NCI-H524 (cell line): ENCODE measurements around the gene EPSTI1.
A peak's percentile ranks its signal among the peaks of the same experiment; 100 is the strongest.
"Not testable (repeated sequence)": the region's sequence is repeated elsewhere in the genome, so short reads cannot be mapped to it uniquely, and the experiment has no call there.

Experiments used
- DNase-seq, 2 experiments: peaks; one replicate each; lab custom pipeline; 2025; lab: John Stamatoyannopoulos, UW

The EPSTI1 gene

DNA sequence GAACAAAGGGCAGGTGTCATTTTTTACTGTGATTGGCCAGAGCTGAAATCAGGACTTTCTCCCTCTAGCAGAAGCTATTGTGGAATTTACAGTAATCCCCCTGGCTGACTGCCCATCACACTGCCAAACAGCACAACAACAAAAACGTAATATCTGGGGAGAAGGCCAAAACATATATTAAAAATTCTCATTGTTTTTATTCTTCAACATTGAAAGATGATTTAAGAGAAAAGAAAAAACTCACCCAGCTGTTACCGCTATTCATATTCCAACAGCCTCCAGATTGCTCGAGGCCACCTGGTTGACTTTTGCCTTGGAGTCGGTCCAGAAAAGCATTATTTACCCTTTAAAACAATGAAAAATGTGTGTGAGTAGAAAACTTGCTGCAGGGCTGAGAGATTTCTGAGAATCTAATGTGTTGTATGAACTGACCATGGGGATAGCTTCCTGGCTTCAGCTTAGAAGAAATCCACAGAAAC is 97.2 kb downstream of the EPSTI1 start:
- peak; percentile 14 to 53 for DNase-seq

DNA sequence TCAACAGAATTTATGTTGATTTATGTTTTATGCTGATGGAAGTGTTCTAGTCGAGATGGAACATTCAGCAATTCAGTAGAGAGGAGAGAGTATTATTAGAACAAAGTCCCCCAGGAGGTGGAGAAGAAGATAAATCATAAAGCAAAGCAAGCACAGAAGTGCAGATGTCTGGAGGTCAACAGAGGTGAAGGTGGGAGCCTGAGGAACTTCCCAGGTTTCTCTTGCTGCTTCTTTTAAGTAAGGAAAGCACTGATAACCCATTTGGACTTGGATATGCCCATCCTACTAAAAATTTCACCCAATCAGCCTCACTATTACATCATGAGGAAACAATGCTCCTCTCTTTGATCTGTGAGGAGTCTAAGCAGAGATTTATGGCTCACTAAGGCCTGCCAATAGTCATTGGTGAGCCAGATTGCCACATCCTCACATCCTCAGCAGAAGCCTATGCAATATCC is 98.8 kb downstream of the EPSTI1 start:
- DNase-seq, result no peak

GRCh38 chr13:42892760-42893159 is 99.3 kb downstream of the EPSTI1 start:
- DNase-seq, result no peak

DNA sequence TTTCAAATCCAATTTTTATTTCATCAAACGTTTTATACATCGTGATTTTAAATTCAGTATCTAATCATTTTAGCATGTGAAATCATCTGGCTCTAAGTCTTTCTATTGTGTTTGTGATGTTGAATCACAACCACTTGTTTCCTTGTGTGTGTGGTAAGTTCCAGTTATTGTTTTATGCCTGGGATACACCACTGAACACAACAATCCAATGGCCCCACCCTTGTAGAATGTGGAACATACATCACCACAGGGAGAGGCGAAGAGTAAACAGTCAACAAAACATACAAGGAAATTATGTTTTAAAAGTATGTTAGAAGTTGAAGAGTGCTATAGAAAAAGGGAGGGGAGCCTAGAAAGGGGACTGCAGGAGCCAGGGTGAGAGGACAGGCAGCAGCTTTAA is 100.5 kb downstream of the EPSTI1 start:
- no peak for DNase-seq

- no peak for DNase-seq
Observed at GRCh38 chr13:42885325-42885724, 106.7 kb downstream of the EPSTI1 start.

DNA sequence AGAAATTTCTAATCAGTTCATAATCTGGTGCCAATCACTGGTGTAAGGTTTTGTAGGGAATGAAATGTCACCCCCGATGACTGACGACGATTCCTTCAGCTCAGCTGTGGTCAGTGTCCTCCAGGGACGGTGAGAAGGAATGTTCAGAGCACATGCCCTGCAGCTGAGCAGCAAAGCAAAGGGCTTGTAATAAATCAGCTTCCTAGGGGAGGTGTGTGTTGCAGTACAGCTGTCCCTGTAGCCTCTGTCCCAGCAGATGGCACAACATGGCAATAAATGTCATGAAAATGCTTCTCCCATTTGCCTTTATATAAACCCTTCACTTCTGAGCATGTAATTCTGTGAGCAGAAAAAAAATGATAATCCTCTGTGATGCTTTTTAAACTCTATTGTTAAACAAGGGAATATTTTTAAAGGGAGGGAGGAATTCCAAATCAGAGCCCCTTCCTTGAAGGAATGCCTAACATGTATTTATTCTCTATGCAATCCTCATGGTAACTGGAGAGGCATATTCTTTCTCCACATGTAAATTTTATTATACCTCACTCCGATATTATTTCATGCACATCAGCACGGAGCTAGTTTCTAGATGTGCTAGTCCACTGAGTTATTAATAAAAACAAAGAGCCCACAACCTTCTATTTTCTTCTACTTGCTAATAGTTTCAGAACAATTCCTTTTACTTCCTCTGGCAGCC is 108.1 kb downstream of the EPSTI1 start:
- peak; percentile 41 to 82 for DNase-seq

DNA sequence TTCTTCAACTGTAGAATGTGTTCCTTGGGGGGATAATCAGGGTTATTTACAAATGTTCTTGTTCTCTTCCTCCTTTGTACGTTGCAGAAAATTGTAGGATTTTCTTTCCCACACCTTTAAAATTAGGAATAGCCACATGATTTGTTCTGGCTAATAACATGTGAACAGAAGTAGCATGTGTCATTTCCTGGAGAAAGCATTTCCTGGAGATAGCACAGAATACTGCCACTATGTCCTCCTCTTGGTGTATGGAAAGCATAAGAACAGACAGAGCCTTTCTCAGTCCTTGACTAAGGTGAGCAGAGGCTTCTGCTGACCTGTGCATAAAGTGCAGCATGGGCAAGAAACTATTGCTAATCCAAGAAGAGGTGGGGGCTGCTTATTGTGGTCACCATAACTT is 108.9 kb downstream of the EPSTI1 start:
- no peak for DNase-seq

GRCh38 chr13:42880056-42880605 is 111.9 kb downstream of the EPSTI1 start:
- no peak for DNase-seq

GRCh38 chr13:42878721-42879120 is 113.3 kb downstream of the EPSTI1 start:
- no peak for DNase-seq

- no peak for DNase-seq
Observed at GRCh38 chr13:42876887-42877545, 115.0 kb downstream of the EPSTI1 start.

GRCh38 chr13:42876270-42876714 is 115.7 kb downstream of the EPSTI1 start:
- no peak for DNase-seq

DNA sequence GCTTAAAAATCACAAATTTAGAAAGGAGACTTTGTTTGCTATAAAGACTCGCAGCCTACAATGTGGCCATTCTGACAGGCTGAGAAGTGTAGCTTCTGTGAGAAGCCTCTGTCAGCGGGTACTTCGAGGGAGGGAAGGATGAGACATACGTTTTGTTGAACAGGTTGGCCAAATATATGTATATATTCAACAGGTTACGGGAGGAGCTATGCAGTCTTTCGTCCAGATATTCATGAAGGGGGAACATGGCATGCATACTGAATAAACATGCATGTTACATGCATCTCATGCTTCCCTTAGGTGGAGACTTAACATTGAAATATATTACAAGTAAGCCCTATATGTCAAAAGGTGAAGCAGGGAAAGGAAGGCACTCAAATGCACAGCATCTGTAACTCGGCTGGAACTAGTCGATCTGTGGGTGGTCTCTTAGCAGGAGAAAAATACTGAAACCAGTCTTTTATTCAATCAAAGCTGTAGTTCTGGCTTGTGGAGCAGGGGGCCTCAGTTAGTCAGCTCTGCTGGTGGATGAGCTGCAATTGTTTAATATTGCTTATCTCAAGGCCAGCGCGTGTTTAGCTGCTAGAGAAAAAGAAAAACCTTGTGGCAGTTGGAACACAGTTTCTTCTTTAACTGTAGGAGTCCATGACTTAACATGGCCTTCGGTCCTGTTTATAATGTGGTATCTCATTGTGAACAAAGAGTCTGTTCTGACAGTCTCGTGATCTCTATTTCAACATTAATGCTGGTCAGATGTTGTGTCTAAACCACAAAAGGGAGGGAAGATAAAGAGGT is 116.4 kb downstream of the EPSTI1 start:
- no peak for DNase-seq

DNA sequence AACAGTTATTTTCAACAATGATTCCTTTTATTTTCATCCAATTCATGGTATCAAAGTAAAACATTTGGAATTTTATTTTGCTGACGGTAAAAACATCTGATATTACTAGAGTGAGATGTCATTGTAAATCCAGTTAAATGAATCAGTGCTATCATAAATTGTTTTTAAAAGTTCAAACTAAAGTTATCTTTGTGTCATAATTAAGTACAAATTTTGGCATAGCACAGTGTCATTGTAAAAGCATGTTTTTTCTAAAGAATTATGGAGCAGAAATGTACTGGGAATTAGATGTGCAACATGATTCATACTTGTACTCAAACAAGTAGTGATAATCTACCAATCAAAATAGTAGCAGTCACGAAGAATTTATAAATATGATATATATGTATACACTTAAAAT is 117.8 kb downstream of the EPSTI1 start:
- DNase-seq, result no peak

GRCh38 chr13:42873081-42873480 is 119.0 kb downstream of the EPSTI1 start:
- no peak for DNase-seq

GRCh38 chr13:42867232-42867631 is 124.8 kb downstream of the EPSTI1 start:
- DNase-seq, result no peak

- peak; percentile 72 to 92 for DNase-seq
Observed at GRCh38 chr13:42865768-42866102, 126.3 kb downstream of the EPSTI1 start.

- peak; percentile 26 to 69 for DNase-seq
Observed at GRCh38 chr13:42864952-42865767, 126.9 kb downstream of the EPSTI1 start.

GRCh38 chr13:42862370-42862769 is 129.7 kb downstream of the EPSTI1 start:
- DNase-seq, result not testable (repeated sequence)

- no peak for DNase-seq
Observed at GRCh38 chr13:42860485-42860884, 131.6 kb downstream of the EPSTI1 start.

- DNase-seq, result no peak
Observed at GRCh38 chr13:42859760-42860159, 132.3 kb downstream of the EPSTI1 start.

GRCh38 chr13:42855410-42855809 is 136.6 kb downstream of the EPSTI1 start:
- DNase-seq, result no peak

DNA sequence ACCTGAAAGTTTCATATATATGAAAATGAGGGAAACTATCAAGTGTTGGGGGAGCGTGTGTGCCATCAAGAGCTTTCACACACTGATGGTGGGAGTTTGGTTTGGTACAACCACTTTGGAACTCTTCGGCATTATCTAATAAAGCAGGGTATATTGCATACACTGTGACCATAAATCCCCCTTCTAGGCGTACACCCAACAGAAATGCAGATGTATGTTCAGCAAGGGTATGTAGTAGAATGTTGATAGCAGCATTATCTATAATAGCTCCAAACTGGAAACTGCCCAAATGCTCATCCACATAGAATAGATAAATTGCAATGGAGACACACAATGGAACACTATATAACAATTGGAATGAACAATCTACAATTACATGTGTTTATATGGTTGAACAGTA is 139.9 kb downstream of the EPSTI1 start:
- DNase-seq, result no peak
